Measurements from ENCODE around the gene HTR2C.
"Not testable (repeated sequence)": the region's sequence is repeated elsewhere in the genome, so short reads cannot be mapped to it uniquely, and the experiment has no call there.

HTR2C gene

GRCh38 chrX:114583646-114584374 lies at the start of gene HTR2C:
Gene HTR2C (plus strand): TSS chrX:114584086. CDS start chrX:114726937, 142,851 bp downstream.
- no peak for DNase-seq (ENCODE audit: low read depth)

- no peak for DNase-seq (ENCODE audit: low read depth)
Measured at GRCh38 chrX:114580336-114580735, 3.5 kb upstream of the HTR2C start.

GRCh38 chrX:114581528-114582263 lies 2.2 kb upstream of the HTR2C start:
- DNase-seq (ENCODE audit: low read depth): no peak

GRCh38 chrX:114582264-114582632 lies 1.6 kb upstream of the HTR2C start:
- no peak for DNase-seq (ENCODE audit: low read depth)

GRCh38 chrX:114582698-114583395 lies 1.0 kb upstream of the HTR2C start:
- no peak for DNase-seq (ENCODE audit: low read depth)

GRCh38 chrX:114584375-114584943 lies 573 bp downstream of the HTR2C start:
- DNase-seq (ENCODE audit: low read depth): no peak

- DNase-seq (ENCODE audit: low read depth): no peak
Measured at GRCh38 chrX:114584983-114585842, 1.3 kb downstream of the HTR2C start.

GRCh38 chrX:114591121-114591520 lies 7.2 kb downstream of the HTR2C start:
- DNase-seq (ENCODE audit: low read depth): no peak

GRCh38 chrX:114599305-114599704 lies 15.4 kb downstream of the HTR2C start:
- DNase-seq (ENCODE audit: low read depth): no peak

- DNase-seq (ENCODE audit: low read depth): no peak
Measured at GRCh38 chrX:114599911-114600310, 16.0 kb downstream of the HTR2C start.

- not testable (repeated sequence) for DNase-seq (ENCODE audit: low read depth)
Measured at GRCh38 chrX:114606619-114607018, 22.7 kb downstream of the HTR2C start.

- DNase-seq (ENCODE audit: low read depth): no peak
Measured at GRCh38 chrX:114611018-114611619, 27.2 kb downstream of the HTR2C start.

GRCh38 chrX:114615765-114616164 lies 31.9 kb downstream of the HTR2C start:
- no peak for DNase-seq (ENCODE audit: low read depth)

GRCh38 chrX:114619874-114620273 lies 36.0 kb downstream of the HTR2C start:
- DNase-seq (ENCODE audit: low read depth): no peak

- no peak for DNase-seq (ENCODE audit: low read depth)
Measured at GRCh38 chrX:114626323-114626722, 42.4 kb downstream of the HTR2C start.

- DNase-seq (ENCODE audit: low read depth): no peak
Measured at GRCh38 chrX:114635986-114636385, 52.1 kb downstream of the HTR2C start.

- no peak for DNase-seq (ENCODE audit: low read depth)
Measured at GRCh38 chrX:114650351-114650750, 66.5 kb downstream of the HTR2C start.

GRCh38 chrX:114675365-114675764 lies 91.5 kb downstream of the HTR2C start:
- no peak for DNase-seq (ENCODE audit: low read depth)

- not testable (repeated sequence) for DNase-seq (ENCODE audit: low read depth)
Measured at GRCh38 chrX:114700533-114700932, 116.6 kb downstream of the HTR2C start.

GRCh38 chrX:114709406-114709805 lies 125.5 kb downstream of the HTR2C start:
- DNase-seq (ENCODE audit: low read depth): no peak

GRCh38 chrX:114710571-114710970 lies 126.7 kb downstream of the HTR2C start:
- DNase-seq (ENCODE audit: low read depth): no peak
